Activated naive CD4-positive, alpha-beta T cell treated with anti-CD3 and anti-CD28 coated beads, Interleukin-2, amount 50 U/mL, for 16 hours (primary cell): ENCODE measurements around the gene FGF8.

Source experiments
- DNase-seq: peaks from one replicate; pipeline ENCODE4 v3.0.0-alpha.2; 2020

FGF8 gene

GRCh38 chr10:101724446-101724845 lies 51.5 kb downstream of the FGF8 start:
- DNase-seq, result no peak

- no peak for DNase-seq
Measured at GRCh38 chr10:101723176-101723575, 52.7 kb downstream of the FGF8 start.

GRCh38 chr10:101721806-101722205 lies 54.1 kb downstream of the FGF8 start:
- DNase-seq, result no peak

GRCh38 chr10:101720606-101721230 lies 55.2 kb downstream of the FGF8 start:
- DNase-seq, result no peak
